Small intestine (tissue), 7 donors: ENCODE results near the gene MTMR10. TPM values are rescaled to one million over a fixed set of nuclear protein-coding genes. Genes with fewer than 3 reads are reported as not detected.
A peak's percentile ranks its signal among the peaks of the same experiment; 100 is the strongest.

Experiments used
- DNase-seq, 2 donors: peaks; one replicate each; pipeline versions ENCODE4 v3.0.0 to v3.0.0-alpha.2; 2013
- FAIRE-seq: peaks from 2 replicates; lab custom pipeline; 2012; peaks lifted over from hg19 to GRCh38; lab: Jason Lieb, UNC
- H3K27ac ChIP-seq, 3 donors: one replicate each; pipeline ENCODE4 v1.5.1; 2013; ENCODE audit warnings: low read length in 2 of 3, mild to moderate bottlenecking in 2 of 3, control low read depth in 1 of 3, inconsistent platforms in 1 of 3, low read depth in 1 of 3, moderate library complexity in 1 of 3
- H3K27me3 ChIP-seq, 3 donors: one replicate each; pipeline ENCODE4 v1.6.1; 2013; ENCODE audit warnings: low read length in 3 of 3, inconsistent platforms in 1 of 3; ENCODE audit not compliant: control insufficient read depth in 3 of 3, insufficient read depth in 3 of 3
- H3K36me3 ChIP-seq, 3 donors: one replicate each; pipeline ENCODE4 v1.6.1; 2013; ENCODE audit warnings: low read length in 3 of 3, inconsistent platforms in 1 of 3, low read depth in 1 of 3, mild to moderate bottlenecking in 1 of 3, moderate library complexity in 1 of 3; ENCODE audit not compliant: control insufficient read depth in 3 of 3, insufficient read depth in 2 of 3
- H3K4me1 ChIP-seq, 3 donors: one replicate each; pipeline ENCODE4 v1.6.1; 2013; ENCODE audit warnings: low read length in 2 of 3, inconsistent platforms in 1 of 3, low read depth in 1 of 3, mild to moderate bottlenecking in 1 of 3, moderate library complexity in 1 of 3; ENCODE audit not compliant: control insufficient read depth in 3 of 3, insufficient read depth in 2 of 3
- H3K4me3 ChIP-seq, 3 donors: one replicate each; pipeline ENCODE4 v1.5.1; 2013; ENCODE audit warnings: low read length in 3 of 3, control low read depth in 1 of 3, inconsistent platforms in 1 of 3, low read depth in 1 of 3, mild to moderate bottlenecking in 1 of 3, moderate library complexity in 1 of 3
- H3K9me3 ChIP-seq, 2 donors: one replicate each; pipeline ENCODE4 v1.6.1; 2013; ENCODE audit warnings: low read depth in 1 of 2, low read length in 1 of 2; ENCODE audit not compliant: control insufficient read depth in 2 of 2, insufficient read depth in 1 of 2
- WGBS, 3 donors: extraction: QIAGEN DNeasy Blood & Tissue Kit; methylation state at CpG; one replicate each; pipeline ENCODE4 v1.1.7; 2013; 5-methylcytosine and 5-hydroxymethylcytosine counted together
- polyA plus RNA-seq, 4 donors: library from polyadenylated mRNA; stranded (reverse) in 3 of 4; unstranded in 1 of 4; fragments of 200-250 nt in 3 of 4; fragments of 120-200 nt in 1 of 4; gene quantifications; one replicate each; pipeline versions ENCODE4 v1.2.1 to v1.2.3, GENCODE V29; 2013
- donor health status: healthy with polysubstance abuse.
- donor health status: control.
- donor health status: control.
- donor health status: Bipolar disorder and iron deficiency.
- donor health status: healthy.

Gene MTMR10
- polyA plus RNA-seq, 4 donors = 11.0 to 26.8 (median 21.8) TPM

DNA sequence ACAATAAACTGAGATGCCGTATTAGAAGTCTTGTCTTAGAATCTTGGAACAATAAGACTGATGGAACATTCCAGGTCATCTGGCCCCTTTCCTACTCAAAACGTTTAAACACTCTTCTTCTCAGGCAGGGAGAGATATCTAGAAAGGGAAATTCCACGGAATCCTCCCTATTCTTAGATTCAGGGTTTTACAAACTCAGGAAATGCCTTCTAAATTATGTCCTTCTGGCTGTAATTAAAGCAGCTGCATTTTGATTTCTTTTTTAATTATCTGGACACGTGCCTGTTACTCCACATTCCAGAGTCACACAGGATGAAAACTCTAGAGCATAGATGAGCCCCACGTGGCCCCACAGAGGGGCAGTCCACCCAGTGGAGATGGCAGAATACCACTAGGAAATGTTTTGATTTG lies 41.5 kb upstream of the MTMR10 start:
- Histone ChIP-seq H3K4me1 (no peaks in the 10 kb centered on the region), H3K9me3 (no peaks in the 10 kb centered on the region), H3K4me3 (no peak overlapping the region), H3K36me3 (no peaks in the 10 kb centered on the region), H3K27ac (no peak overlapping the region), H3K27me3 (no peaks in the 10 kb centered on the region)
- DNase-seq (no peak), FAIRE-seq (no peak)
- WGBS, 3 donors = 42 to 64% (median 61%) methylated on average over 5 of the region's 5 CpGs

DNA sequence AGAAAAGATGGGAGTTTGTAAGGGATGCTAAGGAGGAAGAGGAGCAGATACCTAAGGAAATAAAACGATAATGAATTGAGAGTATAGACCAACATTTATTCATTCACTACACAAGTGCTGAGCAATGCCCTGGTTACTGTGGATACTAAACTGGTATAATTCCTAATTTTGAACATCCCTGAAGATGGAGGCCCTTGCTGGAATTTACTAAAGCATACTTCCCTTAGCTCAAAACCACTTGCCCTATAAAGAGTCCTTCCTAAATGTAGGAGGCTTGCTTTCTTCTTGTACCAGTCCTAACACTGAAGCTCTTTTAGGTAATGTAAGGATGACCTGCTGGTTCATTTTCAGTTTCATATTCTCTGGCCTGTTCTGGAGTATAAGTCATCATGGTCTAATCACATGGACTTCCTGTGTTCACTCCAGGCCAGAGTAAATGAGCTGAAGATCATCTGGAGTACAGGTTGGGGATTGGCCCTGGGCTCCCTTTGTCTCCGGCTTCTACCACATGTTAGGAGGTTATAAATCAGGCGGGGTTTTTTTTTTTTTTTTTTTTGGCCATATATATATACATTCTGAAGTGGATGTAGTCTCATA lies 40.1 kb upstream of the MTMR10 start:
- Histone ChIP-seq H3K4me3 (no peak overlapping the region), H3K27me3 (no peaks in the 10 kb centered on the region), H3K27ac (no peak overlapping the region), H3K4me1 (no peaks in the 10 kb centered on the region), H3K36me3 (no peaks in the 10 kb centered on the region), H3K9me3 (no peaks in the 10 kb centered on the region)
- FAIRE-seq (no peak), DNase-seq (peak in 1 of 2 donors; percentile 11)
- 83 to 93% (median 86%) methylated on average over 3 of the region's 3 CpGs for WGBS, 3 donors

DNA sequence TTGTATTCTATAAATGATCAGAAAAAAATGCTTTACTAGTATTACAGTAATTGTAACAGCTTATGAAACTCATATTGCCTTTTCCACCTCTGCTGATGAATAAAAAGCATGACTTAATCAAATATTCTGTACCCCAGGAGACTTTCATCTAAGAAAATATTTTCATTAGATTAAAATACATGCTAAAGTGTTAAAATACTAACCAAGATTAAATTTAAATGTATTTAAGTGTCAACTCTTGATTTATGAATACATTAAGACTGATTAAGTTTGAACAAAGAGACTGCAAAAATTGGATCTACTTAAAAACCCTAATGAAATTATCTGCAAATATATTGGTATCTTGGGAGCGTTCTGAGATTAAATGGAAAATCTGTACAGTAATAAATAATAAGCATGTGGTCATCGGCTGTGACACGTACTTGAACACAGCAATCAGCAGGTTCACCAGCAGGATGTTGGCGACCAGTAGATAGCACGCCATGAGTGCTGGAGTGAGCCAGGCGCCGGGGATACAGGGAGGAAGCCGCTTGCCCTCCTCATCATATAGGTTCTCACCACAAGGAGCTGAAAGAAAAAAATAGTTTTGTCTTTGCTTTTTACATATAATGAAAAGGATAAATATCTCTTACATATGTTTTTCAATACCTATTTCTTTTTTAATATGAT lies 36.6 kb upstream of the MTMR10 start:
- Histone ChIP-seq H3K9me3 (no peaks in the 10 kb centered on the region), H3K36me3 (no peaks in the 10 kb centered on the region), H3K27me3 (no peaks in the 10 kb centered on the region), H3K4me3 (no peak overlapping the region), H3K4me1 (peaks cover 0 to 11% (median 0%) of the 10 kb centered on the region in 3 donors), H3K27ac (no peak overlapping the region)
- WGBS, 3 donors = 77 to 85% (median 82%) methylated on average over 8 of the region's 8 CpGs
- DNase-seq (no peak), FAIRE-seq (no peak)

DNA sequence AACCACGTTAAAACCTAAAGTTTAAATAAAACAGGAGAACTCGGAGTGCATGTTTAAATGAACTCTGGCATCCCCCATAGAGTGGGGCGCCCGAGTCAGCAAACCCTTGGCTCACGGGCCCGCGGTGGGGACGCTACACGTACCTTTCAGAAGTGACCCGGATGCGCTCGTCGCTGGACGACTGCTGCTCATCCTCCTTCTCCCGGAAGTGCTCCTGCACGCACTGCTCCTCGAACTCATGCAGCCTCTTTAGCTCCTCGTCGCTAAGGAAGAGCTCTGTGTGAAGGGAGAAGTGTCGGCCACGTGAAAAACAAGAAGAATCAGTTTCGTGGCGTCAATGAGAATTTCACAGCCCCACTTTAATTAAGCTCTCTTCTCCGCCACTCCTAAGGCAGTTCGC lies 34.6 kb upstream of the MTMR10 start:
- 95 to 96% (median 96%) methylated on average over 25 of the region's 25 CpGs for WGBS, 3 donors
- no peak for DNase-seq
- Histone ChIP-seq H3K9me3 (no peaks in the 10 kb centered on the region), H3K4me3 (no peak overlapping the region), H3K4me1 (peaks cover 0 to 11% (median 0%) of the 10 kb centered on the region in 3 donors), H3K27me3 (no peaks in the 10 kb centered on the region), H3K27ac (no peak overlapping the region), H3K36me3 (no peaks in the 10 kb centered on the region)
- no peak for FAIRE-seq

DNA sequence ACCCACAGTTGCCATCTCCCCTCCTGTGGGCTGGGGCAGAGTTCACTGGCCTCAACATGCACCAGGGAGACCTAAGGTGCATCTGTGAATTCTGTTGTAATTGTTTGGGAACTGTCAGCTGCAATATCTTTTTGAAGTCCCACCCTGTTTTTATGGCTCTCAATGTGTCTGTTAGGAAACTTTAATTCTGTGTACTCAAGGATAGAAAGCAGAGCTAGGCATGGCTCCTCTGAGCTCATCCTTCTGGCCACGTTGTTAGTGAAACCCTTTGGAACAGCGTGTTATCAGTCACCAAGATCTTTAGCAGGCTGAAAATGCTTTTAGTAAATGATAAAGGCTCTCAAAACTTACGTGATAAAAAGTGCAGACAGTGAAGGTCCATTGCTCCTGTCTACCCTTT lies 33.6 kb upstream of the MTMR10 start:
- DNase-seq (peak; percentile 24 to 56), FAIRE-seq (no peak)
- no peak overlapping the region for H3K4me3 ChIP-seq
- WGBS, 3 donors = 15 to 28% (median 17%) methylated on average over 3 of the region's 3 CpGs
- H3K27me3 ChIP-seq = no peaks in the 10 kb centered on the region
- no peaks in the 10 kb centered on the region for H3K36me3 ChIP-seq
- peaks cover 0 to 11% (median 0%) of the 10 kb centered on the region in 3 donors for H3K4me1 ChIP-seq
- H3K27ac ChIP-seq = no peak overlapping the region
- H3K9me3 ChIP-seq = no peaks in the 10 kb centered on the region

DNA sequence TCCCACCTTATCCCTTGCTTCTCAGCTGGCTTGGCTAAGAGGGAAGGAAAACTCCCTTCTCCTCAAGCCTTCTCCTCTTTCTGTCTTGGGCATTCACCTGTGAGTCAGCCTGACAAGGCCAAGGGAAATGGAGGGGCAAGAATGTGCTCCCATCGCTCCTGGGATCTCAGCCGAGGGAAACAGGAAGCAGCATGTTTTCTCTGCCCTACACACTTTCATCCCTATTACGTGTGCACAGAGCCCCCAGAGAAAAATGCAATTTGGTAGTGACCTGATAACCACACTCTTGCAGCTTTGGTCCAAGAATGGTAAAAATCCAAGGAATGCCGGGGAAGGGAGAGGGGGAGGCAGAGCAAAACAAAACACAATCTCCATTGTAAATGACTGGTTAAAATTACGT lies 32.9 kb upstream of the MTMR10 start:
- Histone ChIP-seq H3K27ac (no peak overlapping the region), H3K36me3 (no peaks in the 10 kb centered on the region), H3K4me3 (no peak overlapping the region), H3K4me1 (peaks cover 0 to 11% (median 0%) of the 10 kb centered on the region in 3 donors), H3K9me3 (no peaks in the 10 kb centered on the region), H3K27me3 (no peaks in the 10 kb centered on the region)
- FAIRE-seq = no peak
- DNase-seq = peak in 1 of 2 donors; percentile 40
- 23 to 40% (median 33%) methylated on average over 5 of the region's 5 CpGs for WGBS, 3 donors

DNA sequence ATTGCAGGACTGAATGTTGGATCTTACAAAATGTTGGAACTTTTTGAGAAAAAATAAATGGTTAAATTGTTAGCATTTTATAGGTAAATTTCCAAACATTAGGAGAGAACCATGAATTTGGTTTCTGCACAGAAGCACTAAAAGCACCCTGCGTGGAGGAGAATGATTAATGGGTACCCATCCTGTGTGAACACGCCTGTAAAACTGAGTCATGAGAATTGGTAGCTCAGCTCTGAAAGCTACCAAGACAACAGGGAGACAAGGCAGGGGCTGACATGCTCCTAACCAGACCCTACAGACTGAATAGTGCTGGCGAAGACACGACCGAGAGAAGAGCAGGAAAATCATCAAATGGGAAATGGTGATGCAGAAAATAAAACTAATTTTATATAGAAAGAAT lies 32.4 kb upstream of the MTMR10 start:
- no peaks in the 10 kb centered on the region for H3K9me3 ChIP-seq
- no peak overlapping the region for H3K4me3 ChIP-seq
- WGBS, 3 donors = 84 to 95% (median 87%) methylated on average over 5 of the region's 5 CpGs
- H3K36me3 ChIP-seq = no peaks in the 10 kb centered on the region
- DNase-seq (no peak), FAIRE-seq (no peak)
- peaks cover 0 to 11% (median 0%) of the 10 kb centered on the region in 3 donors for H3K4me1 ChIP-seq
- H3K27ac ChIP-seq = no peak overlapping the region
- H3K27me3 ChIP-seq = no peaks in the 10 kb centered on the region

DNA sequence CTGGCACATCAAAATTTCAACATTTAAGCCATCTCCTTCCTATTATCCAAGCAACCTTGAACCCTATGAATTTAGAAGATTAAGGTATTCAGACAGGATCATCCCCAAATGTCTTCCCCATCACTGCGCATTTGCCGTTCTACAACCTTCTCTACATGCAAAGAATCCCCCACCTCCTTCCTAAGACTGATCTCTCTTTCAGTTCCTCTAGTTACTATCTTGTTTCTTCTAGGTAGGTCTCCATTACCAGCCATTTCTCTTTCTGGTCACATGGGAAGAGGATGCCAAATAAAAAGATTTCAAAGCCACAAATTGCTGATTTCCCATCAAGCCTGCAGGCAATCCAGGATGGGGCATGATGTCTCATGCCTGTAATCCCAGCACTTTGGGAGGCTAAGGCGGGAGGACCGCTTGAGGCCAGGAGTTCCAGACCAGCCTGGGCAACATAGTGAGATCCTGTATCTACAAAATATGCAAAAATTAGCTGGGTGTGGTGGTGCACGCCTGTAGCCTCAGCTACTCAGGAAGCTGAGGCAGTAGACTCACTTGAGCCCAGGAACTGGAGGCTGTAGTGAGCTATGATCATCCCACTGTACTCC lies 29.7 kb upstream of the MTMR10 start:
- Histone ChIP-seq H3K4me1 (peaks cover 0 to 11% (median 0%) of the 10 kb centered on the region in 3 donors), H3K36me3 (no peaks in the 10 kb centered on the region), H3K4me3 (no peak overlapping the region), H3K27ac (no peak overlapping the region), H3K9me3 (no peaks in the 10 kb centered on the region), H3K27me3 (no peaks in the 10 kb centered on the region)
- FAIRE-seq = no peak
- no peak for DNase-seq
- 93 to 94% (median 93%) methylated on average over 5 of the region's 5 CpGs for WGBS, 3 donors
